K562 (cell line): ENCODE measurements around the gene INTS12. TPM values are rescaled to one million over a fixed set of nuclear protein-coding genes. Genes with fewer than 3 reads are reported as not detected.

ENCODE experiments used
- CCNT2 ChIP-seq: IDR thresholded peaks from 2 replicates; pipeline ENCODE4 v1.6.1; 2011; ENCODE audit warnings: borderline replicate concordance, low read depth, mild to moderate bottlenecking, moderate library complexity, mixed read lengths, low read length; ENCODE audit not compliant: insufficient read length; ENCODE audit errors: extremely low read depth
- CHD1 ChIP-seq: fragments of 200-600 bp; sonication (generic); IDR thresholded peaks from one replicate; pipeline ENCODE4 v1.6.1; 2012; ENCODE audit warnings: mild to moderate bottlenecking, moderate library complexity, low read length, inconsistent platforms
- FOXJ2 ChIP-seq: fragments of 200-800 bp; sonication (Bioruptor generic); IDR thresholded peaks from 2 replicates; pipeline ENCODE4 v1.6.1; 2016; ENCODE audit warnings: missing genetic modification characterization, missing compliant biosample characterization
- GTF3C2 ChIP-seq: IDR thresholded peaks from 3 replicates; pipeline ENCODE4 v1.6.1; 2011; ENCODE audit warnings: borderline replicate concordance, mild to moderate bottlenecking, moderate library complexity; ENCODE audit not compliant: insufficient read length; ENCODE audit errors: extremely low read depth
- HMBOX1 ChIP-seq: sonication (generic); IDR thresholded peaks from 2 replicates; pipeline ENCODE4 v1.6.1; 2016
- MIER1 ChIP-seq: fragments of 450-650 bp; IDR thresholded peaks from 2 replicates; pipeline ENCODE4 v1.6.1; 2016; ENCODE audit warnings: antibody characterized with exemption, mild to moderate bottlenecking, low read depth
- RERE ChIP-seq: sonication (generic); formaldehyde crosslinking; IDR thresholded peaks from 2 replicates; pipeline ENCODE4 v1.8.0; 2023; ENCODE audit warnings: missing genetic modification reagents, mild to moderate bottlenecking, borderline replicate concordance
- SETDB1 ChIP-seq: IDR thresholded peaks from one replicate; pipeline ENCODE4 v1.6.1; 2012; ENCODE audit warnings: low read length, control low read depth, inconsistent platforms
- SMARCC2 ChIP-seq: fragments of 450-650 bp; IDR thresholded peaks from 2 replicates; pipeline ENCODE4 v1.6.1; 2017; ENCODE audit warnings: antibody characterized with exemption, moderate library complexity, mild to moderate bottlenecking, low read depth
- STAT5A ChIP-seq: IDR thresholded peaks from 2 replicates; pipeline ENCODE4 v1.6.1; 2012; ENCODE audit warnings: low read length, inconsistent platforms, borderline replicate concordance
- TAF1 ChIP-seq: IDR thresholded peaks from 2 replicates; pipeline ENCODE4 v1.6.1; 2011; ENCODE audit warnings: mild to moderate bottlenecking, low read length, moderate library complexity; ENCODE audit not compliant: insufficient read depth, control insufficient read depth, severe bottlenecking; ENCODE audit errors: extremely low read depth
- ZKSCAN1 ChIP-seq: fragments of 150-350 bp; IDR thresholded peaks from 2 replicates; pipeline ENCODE4 v1.6.1; 2016; ENCODE audit warnings: low read depth, low read length
- ZNF212 ChIP-seq: fragments of 450-650 bp; formaldehyde crosslinking; IDR thresholded peaks from 2 replicates; pipeline ENCODE4 v1.4.0; 2020; ENCODE audit warnings: mild to moderate bottlenecking
- ZNF277 ChIP-seq: fragments of 250-450 bp; sonication (Bioruptor Pico); IDR thresholded peaks from 2 replicates; pipeline ENCODE4 v1.8.0; 2022; ENCODE audit warnings: inconsistent platforms, mild to moderate bottlenecking, moderate library complexity, borderline replicate concordance
- polyA plus RNA-seq, 8 experiments: library from polyadenylated mRNA; depleted of rRNA in 4 of 8; stranded (reverse) in 5 of 8; unstranded in 3 of 8; fragments of >200 nt; fragmentation: Nextera tagmentation in 2 of 8; fragmentation: Illumina TruSeq in 1 of 8; extraction: Ambion mirVana in 2 of 8; extraction: Trizol in 1 of 8; gene quantifications; 2 replicates each; pipeline versions ENCODE4 v1.2.1 to v1.2.3, GENCODE V29; 2011 to 2014; ENCODE audit warnings: inconsistent platforms in 1 of 8, missing spikeins in 1 of 8
- total RNA-seq, 7 experiments: library from RNA; depleted of rRNA in 6 of 7; stranded (reverse); fragments of >200 nt in 6 of 7; fragmentation: Illumina TruSeq in 2 of 7; extraction: Trizol in 2 of 7; gene quantifications; 2 replicates each; pipeline versions ENCODE4 v1.2.1 to v1.2.3, GENCODE V29; 2011 to 2021; ENCODE audit warnings: low replicate concordance in 1 of 7

Gene INTS12
- total and polyA plus RNA-seq, 9 of the 15 experiments (the other 6 are each of a cell fraction or from before 2014, with no cell fraction given): 24.5 to 82.9 (median 41.2) TPM

- no peak for TF ChIP-seq ZNF277 (CRISPR knock-in tag)
- no peak for TF ChIP-seq HMBOX1
- TF ChIP-seq SMARCC2: no peak
- TF ChIP-seq SETDB1: no peak
- TF ChIP-seq FOXJ2 (tag): peak; percentile 84
- no peak for TF ChIP-seq MIER1
- TF ChIP-seq TAF1: peak; percentile 98
- TF ChIP-seq ZNF212 (CRISPR knock-in tag): no peak
- TF ChIP-seq STAT5A: peak; percentile 61; the same call in 1 of the 2 replicates
- TF ChIP-seq GTF3C2: no peak
- TF ChIP-seq ZKSCAN1: peak; percentile 89
- TF ChIP-seq RERE (CRISPR knock-in tag): no peak
- peak; percentile 27 for TF ChIP-seq CHD1
- TF ChIP-seq CCNT2: peak; percentile 27
These were observed at the start of gene INTS12, which contains the start of gene GSTCD (continued) for GRCh38 chr4:105708181-105709080.
